ENCODE results near the gene MRAS. TPM values are rescaled to one million over a fixed set of nuclear protein-coding genes. Genes with fewer than 3 reads are reported as not detected.

The MRAS gene
- total and polyA plus RNA-seq, 2 of the 13 experiments (the other 11 are each of a cell fraction or from before 2014, with no cell fraction given) = 8.8 to 36.2 TPM

DNA sequence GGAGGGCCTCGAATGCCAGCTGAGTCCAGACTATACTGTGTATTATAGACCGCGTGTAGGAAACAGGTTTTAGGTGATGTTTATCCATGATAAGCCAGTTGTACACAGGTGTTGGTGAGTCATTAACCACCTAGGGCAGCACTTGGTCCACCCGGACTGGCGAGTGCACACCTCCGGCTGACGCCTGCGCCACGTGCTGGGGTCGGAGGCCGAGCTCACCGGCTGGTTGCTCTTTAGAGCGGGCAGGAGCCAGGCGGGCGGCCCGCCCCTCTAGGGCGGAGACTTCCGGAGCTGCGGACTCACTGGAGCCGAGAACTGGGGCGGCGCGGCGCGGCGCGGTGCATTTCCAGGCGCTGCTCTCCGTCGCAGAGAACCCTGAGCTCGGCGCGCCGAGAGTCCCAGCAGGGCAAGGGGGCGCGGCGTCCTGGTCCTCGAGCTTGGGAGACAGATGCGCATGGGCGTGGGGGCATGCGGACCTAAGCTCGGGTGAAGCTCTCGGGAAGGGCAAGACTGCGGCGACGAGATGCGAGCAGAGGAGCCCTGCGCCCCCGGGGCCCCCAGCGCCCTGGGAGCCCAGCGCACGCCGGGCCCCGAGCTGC, 86.0 kb downstream of the MRAS start, which contains the start of gene ESYT3 (continued):
- TF ChIP-seq, protein P1, sequence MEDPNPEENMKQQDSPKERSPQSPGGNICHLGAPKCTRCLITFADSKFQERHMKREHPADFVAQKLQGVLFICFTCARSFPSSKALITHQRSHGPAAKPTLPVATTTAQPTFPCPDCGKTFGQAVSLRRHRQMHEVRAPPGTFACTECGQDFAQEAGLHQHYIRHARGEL (CRISPR knock-in tag; IDR thresholded peaks at IDR 0.05) = no peak
- peak; percentile 23; the same call in 1 of the 2 replicates for TF ChIP-seq GATAD1 (CRISPR knock-in tag; IDR thresholded peaks at IDR 0.05)
- TF ChIP-seq KLF16 (CRISPR knock-in tag; IDR thresholded peaks at IDR 0.05) = peak in 1 of 2 experiments; percentile 86; a peak in 2 of 4 replicates
- TF ChIP-seq ZNF549 (CRISPR knock-in tag; IDR thresholded peaks at IDR 0.05) = 0 out of 2 replicates have a peak, but pooled peaks have one; percentile 30
- TF ChIP-seq, protein P2, sequence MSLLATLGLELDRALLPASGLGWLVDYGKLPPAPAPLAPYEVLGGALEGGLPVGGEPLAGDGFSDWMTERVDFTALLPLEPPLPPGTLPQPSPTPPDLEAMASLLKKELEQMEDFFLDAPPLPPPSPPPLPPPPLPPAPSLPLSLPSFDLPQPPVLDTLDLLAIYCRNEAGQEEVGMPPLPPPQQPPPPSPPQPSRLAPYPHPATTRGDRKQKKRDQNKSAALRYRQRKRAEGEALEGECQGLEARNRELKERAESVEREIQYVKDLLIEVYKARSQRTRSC (CRISPR knock-in tag; IDR thresholded peaks at IDR 0.05; ENCODE audit: low read depth) = 0 out of 2 replicates have a peak, but pooled peaks have one; percentile 86
- peak; percentile 53; the same call in 1 of the 2 replicates for TF ChIP-seq NR2F2 (IDR thresholded peaks at IDR 0.05; ENCODE audit: borderline replicate concordance, low read depth)
- no peak for TF ChIP-seq SOX6 (IDR thresholded peaks at IDR 0.05)
- TF ChIP-seq SOX6 (CRISPR knock-in tag; IDR thresholded peaks at IDR 0.05) = peak; percentile 73
- TF ChIP-seq ZNF780A (CRISPR knock-in tag; IDR thresholded peaks at IDR 0.05) = 0 out of 2 replicates have a peak, but pooled peaks have one; percentile 12
- TF ChIP-seq, protein P3, sequence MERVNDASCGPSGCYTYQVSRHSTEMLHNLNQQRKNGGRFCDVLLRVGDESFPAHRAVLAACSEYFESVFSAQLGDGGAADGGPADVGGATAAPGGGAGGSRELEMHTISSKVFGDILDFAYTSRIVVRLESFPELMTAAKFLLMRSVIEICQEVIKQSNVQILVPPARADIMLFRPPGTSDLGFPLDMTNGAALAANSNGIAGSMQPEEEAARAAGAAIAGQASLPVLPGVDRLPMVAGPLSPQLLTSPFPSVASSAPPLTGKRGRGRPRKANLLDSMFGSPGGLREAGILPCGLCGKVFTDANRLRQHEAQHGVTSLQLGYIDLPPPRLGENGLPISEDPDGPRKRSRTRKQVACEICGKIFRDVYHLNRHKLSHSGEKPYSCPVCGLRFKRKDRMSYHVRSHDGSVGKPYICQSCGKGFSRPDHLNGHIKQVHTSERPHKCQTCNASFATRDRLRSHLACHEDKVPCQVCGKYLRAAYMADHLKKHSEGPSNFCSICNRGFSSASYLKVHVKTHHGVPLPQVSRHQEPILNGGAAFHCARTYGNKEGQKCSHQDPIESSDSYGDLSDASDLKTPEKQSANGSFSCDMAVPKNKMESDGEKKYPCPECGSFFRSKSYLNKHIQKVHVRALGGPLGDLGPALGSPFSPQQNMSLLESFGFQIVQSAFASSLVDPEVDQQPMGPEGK (CRISPR knock-in tag; IDR thresholded peaks at IDR 0.05) = peak; percentile 65
- TF ChIP-seq KDM4B (CRISPR knock-in tag; IDR thresholded peaks at IDR 0.05) = no peak
- TF ChIP-seq HOXA5 (CRISPR knock-in tag; IDR thresholded peaks at IDR 0.05) = peak; percentile 86
- peak; percentile 77; the same call in 1 of the 2 replicates for TF ChIP-seq ZNF703 (CRISPR knock-in tag; IDR thresholded peaks at IDR 0.05; ENCODE audit: borderline replicate concordance)
- TF ChIP-seq ZNF569 (CRISPR knock-in tag; IDR thresholded peaks at IDR 0.05; ENCODE audit: borderline replicate concordance) = no peak
- TF ChIP-seq SAFB2 (CRISPR knock-in tag; IDR thresholded peaks at IDR 0.05; ENCODE audit: borderline replicate concordance, low read depth) = peak; percentile 48; the same call in 1 of the 2 replicates
- TF ChIP-seq, protein P4, sequence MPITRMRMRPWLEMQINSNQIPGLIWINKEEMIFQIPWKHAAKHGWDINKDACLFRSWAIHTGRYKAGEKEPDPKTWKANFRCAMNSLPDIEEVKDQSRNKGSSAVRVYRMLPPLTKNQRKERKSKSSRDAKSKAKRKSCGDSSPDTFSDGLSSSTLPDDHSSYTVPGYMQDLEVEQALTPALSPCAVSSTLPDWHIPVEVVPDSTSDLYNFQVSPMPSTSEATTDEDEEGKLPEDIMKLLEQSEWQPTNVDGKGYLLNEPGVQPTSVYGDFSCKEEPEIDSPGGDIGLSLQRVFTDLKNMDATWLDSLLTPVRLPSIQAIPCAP (CRISPR knock-in tag; IDR thresholded peaks at IDR 0.05; ENCODE audit: low read depth) = no peak
- TF ChIP-seq, protein P5, sequence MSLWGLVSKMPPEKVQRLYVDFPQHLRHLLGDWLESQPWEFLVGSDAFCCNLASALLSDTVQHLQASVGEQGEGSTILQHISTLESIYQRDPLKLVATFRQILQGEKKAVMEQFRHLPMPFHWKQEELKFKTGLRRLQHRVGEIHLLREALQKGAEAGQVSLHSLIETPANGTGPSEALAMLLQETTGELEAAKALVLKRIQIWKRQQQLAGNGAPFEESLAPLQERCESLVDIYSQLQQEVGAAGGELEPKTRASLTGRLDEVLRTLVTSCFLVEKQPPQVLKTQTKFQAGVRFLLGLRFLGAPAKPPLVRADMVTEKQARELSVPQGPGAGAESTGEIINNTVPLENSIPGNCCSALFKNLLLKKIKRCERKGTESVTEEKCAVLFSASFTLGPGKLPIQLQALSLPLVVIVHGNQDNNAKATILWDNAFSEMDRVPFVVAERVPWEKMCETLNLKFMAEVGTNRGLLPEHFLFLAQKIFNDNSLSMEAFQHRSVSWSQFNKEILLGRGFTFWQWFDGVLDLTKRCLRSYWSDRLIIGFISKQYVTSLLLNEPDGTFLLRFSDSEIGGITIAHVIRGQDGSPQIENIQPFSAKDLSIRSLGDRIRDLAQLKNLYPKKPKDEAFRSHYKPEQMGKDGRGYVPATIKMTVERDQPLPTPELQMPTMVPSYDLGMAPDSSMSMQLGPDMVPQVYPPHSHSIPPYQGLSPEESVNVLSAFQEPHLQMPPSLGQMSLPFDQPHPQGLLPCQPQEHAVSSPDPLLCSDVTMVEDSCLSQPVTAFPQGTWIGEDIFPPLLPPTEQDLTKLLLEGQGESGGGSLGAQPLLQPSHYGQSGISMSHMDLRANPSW (CRISPR knock-in tag; IDR thresholded peaks at IDR 0.05; ENCODE audit: borderline replicate concordance) = no peak
- no peak for TF ChIP-seq EHMT2 (IDR thresholded peaks at IDR 0.05; ENCODE audit: borderline replicate concordance, low read depth, low read length)
- TF ChIP-seq, protein P6, sequence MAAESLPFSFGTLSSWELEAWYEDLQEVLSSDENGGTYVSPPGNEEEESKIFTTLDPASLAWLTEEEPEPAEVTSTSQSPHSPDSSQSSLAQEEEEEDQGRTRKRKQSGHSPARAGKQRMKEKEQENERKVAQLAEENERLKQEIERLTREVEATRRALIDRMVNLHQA (CRISPR knock-in tag; IDR thresholded peaks at IDR 0.05) = no peak
- TF ChIP-seq DNMT1 (CRISPR knock-in tag; IDR thresholded peaks at IDR 0.05) = peak; percentile 61; the same call in 1 of the 2 replicates
- TF ChIP-seq, protein P7, sequence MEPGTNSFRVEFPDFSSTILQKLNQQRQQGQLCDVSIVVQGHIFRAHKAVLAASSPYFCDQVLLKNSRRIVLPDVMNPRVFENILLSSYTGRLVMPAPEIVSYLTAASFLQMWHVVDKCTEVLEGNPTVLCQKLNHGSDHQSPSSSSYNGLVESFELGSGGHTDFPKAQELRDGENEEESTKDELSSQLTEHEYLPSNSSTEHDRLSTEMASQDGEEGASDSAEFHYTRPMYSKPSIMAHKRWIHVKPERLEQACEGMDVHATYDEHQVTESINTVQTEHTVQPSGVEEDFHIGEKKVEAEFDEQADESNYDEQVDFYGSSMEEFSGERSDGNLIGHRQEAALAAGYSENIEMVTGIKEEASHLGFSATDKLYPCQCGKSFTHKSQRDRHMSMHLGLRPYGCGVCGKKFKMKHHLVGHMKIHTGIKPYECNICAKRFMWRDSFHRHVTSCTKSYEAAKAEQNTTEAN (CRISPR knock-in tag; conservative IDR thresholded peaks at IDR 0.05) = peak; percentile 93
